GM12878 (cell line): ENCODE measurements around the gene MGMT. TPM values are rescaled to one million over a fixed set of nuclear protein-coding genes. Genes with fewer than 3 reads are reported as not detected.

ENCODE experiments used
- ATAC-seq: fragments of 200-7000 bp; cut with Tn5 transposase; 3 replicates; pipeline ENCODE4 v1.9.1; 2020; ENCODE audit warnings: mild to moderate bottlenecking, moderate library complexity
- BruUV-seq: library from RNA; stranded (reverse); fragments of 400-500 nt; replicated peaks from 2 replicates; lab custom pipeline; 2021; lab: Mats Ljungman, UMichigan
- CTCF ChIA-PET: fragments of 300-600 bp; sonication (Branson Sonifier 250); formaldehyde crosslinking; extraction: SDS; loops from one replicate; lab custom pipeline; 2021; ENCODE audit warnings: inconsistent platforms; lab: Yijun Ruan, JAX
- POLR2A ChIA-PET: fragments of 350-600 bp; formaldehyde crosslinking; extraction: SDS; loops from one replicate; lab custom pipeline; 2021; ENCODE audit warnings: inconsistent platforms; lab: Charles Lee
- RAD21 ChIA-PET: fragments of 300-600 bp; sonication (Branson Sonifier 250); formaldehyde crosslinking; loops from one replicate; lab custom pipeline; 2023; ENCODE audit warnings: antibody characterized with exemption; ENCODE audit not compliant: unreplicated experiment; lab: Charles Lee
- SMC1A ChIA-PET: fragments of 300-600 bp; sonication (Branson Sonifier 250); formaldehyde crosslinking; loops from one replicate; lab custom pipeline; 2023; ENCODE audit not compliant: unreplicated experiment, uncharacterized antibody; lab: Charles Lee
- DNase-seq: peaks from one replicate; pipeline ENCODE4 v3.0.0-alpha.2; 2011; ENCODE audit warnings: low read depth, low spot score
- FAIRE-seq: peaks from 3 replicates; lab custom pipeline; 2011; peaks lifted over from hg19 to GRCh38; lab: Jason Lieb, UNC
- H2AFZ ChIP-seq: 2 replicates; pipeline ENCODE4 v1.6.0; 2011; ENCODE audit warnings: low read depth, low read length, control low read depth; ENCODE audit not compliant: control insufficient read depth
- H3K27ac ChIP-seq: 2 replicates; pipeline ENCODE4 v1.5.1; 2011; ENCODE audit warnings: control low read depth; ENCODE audit not compliant: control insufficient read depth, insufficient read depth
- H3K27me3 ChIP-seq, 2 experiments: replicated peaks in 1 of 2; 2 replicates each; pipeline versions ENCODE4 v1.6.0 to v1.6.1; 2011; ENCODE audit warnings: low read length in 1 of 2; ENCODE audit not compliant: control insufficient read depth in 2 of 2, insufficient read depth in 2 of 2
- H3K36me3 ChIP-seq, 2 experiments: 2 replicates each; pipeline ENCODE4 v1.5.1; 2011; ENCODE audit warnings: low read length in 1 of 2; ENCODE audit not compliant: control insufficient read depth in 2 of 2, insufficient read depth in 2 of 2
- H3K4me1 ChIP-seq: 2 replicates; pipeline ENCODE4 v1.6.1; 2011; ENCODE audit warnings: mild to moderate bottlenecking, low read length, moderate library complexity, mixed read lengths; ENCODE audit not compliant: control insufficient read depth, insufficient read depth
- H3K4me2 ChIP-seq: 2 replicates; pipeline ENCODE4 v1.6.0; 2011; ENCODE audit warnings: control low read depth; ENCODE audit not compliant: control insufficient read depth, insufficient read depth
- H3K4me3 ChIP-seq: fragments of 200-600 bp; sonication (generic); 2 replicates; pipeline ENCODE4 v1.5.1; 2016
- H3K79me2 ChIP-seq: 2 replicates; pipeline ENCODE4 v1.6.0; 2011; ENCODE audit warnings: low read length; ENCODE audit not compliant: control insufficient read depth, insufficient read depth
- H3K9ac ChIP-seq: 2 replicates; pipeline ENCODE4 v1.8.0; 2011; ENCODE audit warnings: low read length, control low read depth, mixed read lengths; ENCODE audit not compliant: control insufficient read depth, insufficient read depth
- H3K9me3 ChIP-seq: replicated peaks from 3 replicates; pipeline ENCODE4 v1.5.1; 2011; ENCODE audit warnings: mild to moderate bottlenecking, low read length; ENCODE audit not compliant: control insufficient read depth, insufficient read depth
- H4K20me1 ChIP-seq: 2 replicates; pipeline ENCODE4 v1.6.0; 2011; ENCODE audit not compliant: control insufficient read depth, insufficient read depth
- ASH2L ChIP-seq: fragments of 300-600, 200-600 bp; sonication (generic); IDR thresholded peaks from 2 replicates; pipeline ENCODE4 v1.6.1; 2017; ENCODE audit warnings: low read depth, mild to moderate bottlenecking, borderline replicate concordance
- CBX5 ChIP-seq: sonication (generic); IDR thresholded peaks from 2 replicates; pipeline ENCODE4 v1.6.1; 2016; ENCODE audit warnings: low read depth, moderate library complexity, mild to moderate bottlenecking, inconsistent platforms
- CHD4 ChIP-seq: fragments of 200-600 bp; sonication (generic); IDR thresholded peaks from 2 replicates; pipeline ENCODE4 v1.6.1; 2016; ENCODE audit warnings: mild to moderate bottlenecking
- EED ChIP-seq: sonication (generic); IDR thresholded peaks from 2 replicates; pipeline ENCODE4 v1.6.1; 2016; ENCODE audit warnings: antibody characterized with exemption, low read depth
- ETV6 ChIP-seq, 2 experiments: fragments of 450-650 bp in 1 of 2; IDR thresholded peaks in 1 of 2; conservative IDR thresholded peaks in 1 of 2; 2 replicates each; pipeline ENCODE4 v1.6.1; 2014; ENCODE audit warnings: antibody characterized with exemption in 1 of 2, borderline replicate concordance in 1 of 2, low read depth in 1 of 2, mild to moderate bottlenecking in 1 of 2, moderate library complexity in 1 of 2
- HCFC1 ChIP-seq: fragments of 150-350 bp; IDR thresholded peaks from 2 replicates; pipeline ENCODE4 v1.6.1; 2014; ENCODE audit warnings: low read length
- KAT2A ChIP-seq: conservative IDR thresholded peaks from 2 replicates; pipeline ENCODE4 v1.6.1; 2011; ENCODE audit warnings: low read depth, low read length; ENCODE audit not compliant: control insufficient read depth
- MAX ChIP-seq: IDR thresholded peaks from 2 replicates; pipeline ENCODE4 v1.6.1; 2012; ENCODE audit warnings: low read depth, low read length, improper control_type of control experiment
- MYC ChIP-seq: IDR thresholded peaks from 2 replicates; pipeline ENCODE4 v1.6.1; 2011; ENCODE audit warnings: mild to moderate bottlenecking, low read length, moderate library complexity, inconsistent platforms; ENCODE audit not compliant: insufficient read depth, insufficient replicate concordance, insufficient read length, severe bottlenecking
- NFXL1 ChIP-seq: fragments of 450-650 bp; IDR thresholded peaks from 2 replicates; pipeline ENCODE4 v1.6.1; 2017; ENCODE audit warnings: antibody characterized with exemption, mild to moderate bottlenecking, borderline replicate concordance
- NR2C2 ChIP-seq: IDR thresholded peaks from 2 replicates; pipeline ENCODE4 v1.6.1; 2011; ENCODE audit warnings: borderline replicate concordance, low read depth; ENCODE audit not compliant: control insufficient read depth, insufficient read length
- NR2F1 ChIP-seq: fragments of 450-650 bp; conservative IDR thresholded peaks from 2 replicates; pipeline ENCODE4 v1.6.1; 2017; ENCODE audit warnings: mild to moderate bottlenecking
- PML ChIP-seq: IDR thresholded peaks from 2 replicates; pipeline ENCODE4 v1.6.1; 2012; ENCODE audit warnings: low read length, inconsistent platforms
- POU2F2 ChIP-seq: IDR thresholded peaks from 3 replicates; pipeline ENCODE4 v1.6.1; 2011; ENCODE audit warnings: low read depth, mild to moderate bottlenecking, low read length, borderline replicate concordance
- RAD51 ChIP-seq: fragments of 450-650 bp; IDR thresholded peaks from 2 replicates; pipeline ENCODE4 v1.6.1; 2016; ENCODE audit warnings: moderate library complexity, mild to moderate bottlenecking, inconsistent platforms
- SP1 ChIP-seq: IDR thresholded peaks from one replicate; pipeline ENCODE4 v1.6.1; 2011; ENCODE audit warnings: low read depth, low read length
- TCF7 ChIP-seq: IDR thresholded peaks from 2 replicates; pipeline ENCODE4 v1.6.1; 2014; ENCODE audit warnings: antibody characterized with exemption, borderline replicate concordance
- ZBTB33 ChIP-seq: fragments of 450-650 bp; IDR thresholded peaks from 2 replicates; pipeline ENCODE4 v1.6.1; 2017; ENCODE audit warnings: mild to moderate bottlenecking
- WGBS: methylation state at CpG from one replicate; pipeline ENCODE4 v1.1.6; 2016; ENCODE audit warnings: low lambda C conversion rate; ENCODE audit not compliant: insufficient replicate concordance, insufficient coverage; ENCODE audit errors: missing lambda C conversion rate; 5-methylcytosine and 5-hydroxymethylcytosine counted together
- in situ Hi-C: fragments of 300-500 bp; cut with MboI; formaldehyde crosslinking; loops from 9 replicates; pipeline ENCODE4 v1.14.3; 2018; ENCODE audit warnings: mixed read lengths
- intact Hi-C: fragments of 100-400 bp; cut with micrococcal nuclease; formaldehyde crosslinking; loops from one replicate; pipeline ENCODE4 v1.14.2; 2022; ENCODE audit not compliant: unreplicated experiment
- polyA plus RNA-seq, 11 experiments: library from polyadenylated mRNA; depleted of rRNA in 4 of 11; unstranded in 6 of 11; stranded (reverse) in 5 of 11; fragments of >200 nt; fragmentation: Nextera tagmentation in 4 of 11; fragmentation: Illumina TruSeq in 1 of 11; extraction: Ambion mirVana in 4 of 11; extraction: Trizol in 1 of 11; gene quantifications; 1 replicate in 1 of 11; 2 replicates in 10 of 11; pipeline versions ENCODE4 v1.2.1 to v1.2.3, GENCODE V29; 2011 to 2016; ENCODE audit warnings: inconsistent platforms in 2 of 11, missing spikeins in 2 of 11, low read depth in 1 of 11
- total RNA-seq, 4 experiments: library from RNA; depleted of rRNA in 3 of 4; stranded (reverse); fragments of >200 nt in 3 of 4; fragmentation: Illumina TruSeq in 1 of 4; extraction: Trizol in 1 of 4; gene quantifications; 2 replicates each; pipeline versions ENCODE4 v1.2.1 to v1.2.3, GENCODE V29; 2013 to 2021
- TF ChIP-seq, protein P1 (sequence below): IDR thresholded peaks from 2 replicates; pipeline ENCODE4 v1.6.1; 2012; ENCODE audit warnings: mild to moderate bottlenecking, low read depth, low read length

MGMT gene
- total and polyA plus RNA-seq, 10 of the 15 experiments (the other 5 are each of a cell fraction or from before 2014, with no cell fraction given), result 0.16 to 24.2 (median 13.3) TPM

DNA sequence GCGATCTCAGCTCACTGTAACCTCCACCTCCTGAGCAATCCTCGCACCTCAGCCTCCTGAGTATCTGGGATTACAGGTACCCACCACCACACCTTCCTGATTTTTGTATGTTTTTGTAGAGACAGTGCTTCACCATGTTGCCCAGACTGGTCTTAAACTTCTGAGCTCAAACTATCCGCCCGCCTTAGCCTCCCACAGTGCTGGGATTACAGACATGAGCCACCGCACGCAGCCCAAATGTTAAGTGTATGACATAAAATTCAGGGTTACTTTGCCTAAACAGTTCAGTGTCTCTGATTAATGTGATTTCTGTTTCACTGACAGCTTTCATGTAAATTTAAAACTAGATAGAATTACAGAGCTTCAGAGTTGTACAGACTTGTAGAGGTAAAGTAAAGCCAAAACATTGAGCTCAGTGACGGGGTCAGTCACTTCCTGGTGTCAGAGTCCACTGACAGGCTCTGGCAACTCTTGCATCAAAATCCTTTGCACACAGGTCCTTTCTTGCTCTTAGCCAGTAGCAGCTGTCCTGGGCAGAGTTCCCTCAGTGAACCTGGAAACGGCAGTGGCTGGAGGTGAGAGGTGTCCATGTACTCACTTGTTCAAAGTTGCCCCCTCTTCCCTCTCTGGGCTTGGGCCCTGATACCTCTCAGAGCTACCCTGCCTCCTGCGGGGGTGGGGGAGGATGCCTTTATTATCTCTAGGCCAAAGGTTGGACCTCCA is 33.7 kb downstream of the MGMT start:
- in situ Hi-C loops, result no loop called here
- CTCF ChIA-PET, result no interaction called here
- WGBS, result 96% methylated on average over 9 of the region's 9 CpGs
- no peak for TF ChIP-seq CBX5
- TF ChIP-seq, protein P1, sequence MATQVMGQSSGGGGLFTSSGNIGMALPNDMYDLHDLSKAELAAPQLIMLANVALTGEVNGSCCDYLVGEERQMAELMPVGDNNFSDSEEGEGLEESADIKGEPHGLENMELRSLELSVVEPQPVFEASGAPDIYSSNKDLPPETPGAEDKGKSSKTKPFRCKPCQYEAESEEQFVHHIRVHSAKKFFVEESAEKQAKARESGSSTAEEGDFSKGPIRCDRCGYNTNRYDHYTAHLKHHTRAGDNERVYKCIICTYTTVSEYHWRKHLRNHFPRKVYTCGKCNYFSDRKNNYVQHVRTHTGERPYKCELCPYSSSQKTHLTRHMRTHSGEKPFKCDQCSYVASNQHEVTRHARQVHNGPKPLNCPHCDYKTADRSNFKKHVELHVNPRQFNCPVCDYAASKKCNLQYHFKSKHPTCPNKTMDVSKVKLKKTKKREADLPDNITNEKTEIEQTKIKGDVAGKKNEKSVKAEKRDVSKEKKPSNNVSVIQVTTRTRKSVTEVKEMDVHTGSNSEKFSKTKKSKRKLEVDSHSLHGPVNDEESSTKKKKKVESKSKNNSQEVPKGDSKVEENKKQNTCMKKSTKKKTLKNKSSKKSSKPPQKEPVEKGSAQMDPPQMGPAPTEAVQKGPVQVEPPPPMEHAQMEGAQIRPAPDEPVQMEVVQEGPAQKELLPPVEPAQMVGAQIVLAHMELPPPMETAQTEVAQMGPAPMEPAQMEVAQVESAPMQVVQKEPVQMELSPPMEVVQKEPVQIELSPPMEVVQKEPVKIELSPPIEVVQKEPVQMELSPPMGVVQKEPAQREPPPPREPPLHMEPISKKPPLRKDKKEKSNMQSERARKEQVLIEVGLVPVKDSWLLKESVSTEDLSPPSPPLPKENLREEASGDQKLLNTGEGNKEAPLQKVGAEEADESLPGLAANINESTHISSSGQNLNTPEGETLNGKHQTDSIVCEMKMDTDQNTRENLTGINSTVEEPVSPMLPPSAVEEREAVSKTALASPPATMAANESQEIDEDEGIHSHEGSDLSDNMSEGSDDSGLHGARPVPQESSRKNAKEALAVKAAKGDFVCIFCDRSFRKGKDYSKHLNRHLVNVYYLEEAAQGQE, result no peak
- TF ChIP-seq CHD4, result no peak
- TF ChIP-seq ETV6 (conservative IDR thresholded peaks at IDR 0.05 in 1 of 2, IDR thresholded peaks at IDR 0.05 in 1 of 2; ENCODE audit: borderline replicate concordance in 1 of 2, low read depth in 1 of 2), result no peak
- TF ChIP-seq SP1, result no peak
- TF ChIP-seq NR2F1, result no peak
- TF ChIP-seq TCF7, result no peak
- no peak for TF ChIP-seq POU2F2
- no peak for TF ChIP-seq EED
- no peak for TF ChIP-seq MYC
- no peak for TF ChIP-seq NR2C2
- no peak for TF ChIP-seq ZBTB33
- no peak for TF ChIP-seq MAX
- TF ChIP-seq HCFC1, result no peak
- TF ChIP-seq KAT2A, result no peak
- no peak for TF ChIP-seq NFXL1
- TF ChIP-seq PML, result no peak
- TF ChIP-seq ASH2L, result no peak
- no peak for TF ChIP-seq RAD51

More for the DNA sequence above, 33.7 kb downstream of the MGMT start:
- H3K9ac ChIP-seq, result no peak overlapping the region
- FAIRE-seq (no peak), ATAC-seq (no peak), DNase-seq (no peak)
- ChIA-PET POLR2A (no interaction called here), SMC1A (interaction anchor here (1.1 kb wide), 1 partner anchor 101 kb away, joined by 3 read pairs; no protein-coding TSS in a partner anchor), RAD21 (no interaction called here)
- no peak overlapping the region for H3K27ac ChIP-seq
- no TSS peak for BruUV-seq
- intact Hi-C loops, result no loop called here
- H3K4me3 ChIP-seq, result no peak overlapping the region
- H3K79me2 ChIP-seq, result no peaks in the 10 kb centered on the region
- no peaks in the 10 kb centered on the region for H3K27me3 ChIP-seq
- H4K20me1 ChIP-seq, result no peaks in the 10 kb centered on the region
- H3K9me3 ChIP-seq, result peaks cover 3% of the 10 kb centered on the region
- no peak overlapping the region for H2AFZ ChIP-seq
- peaks cover 11% of the 10 kb centered on the region for H3K4me1 ChIP-seq
- no peaks in the 10 kb centered on the region for H3K36me3 ChIP-seq
- H3K4me2 ChIP-seq, result no peak overlapping the region
